ENCODE data around the gene RYR2.

- TF ChIP-seq EP300 (IDR thresholded peaks at IDR 0.05): no peak
- no peak for TF ChIP-seq CTCF (IDR thresholded peaks at IDR 0.05)
- TF ChIP-seq POLR2A (IDR thresholded peaks at IDR 0.05): no peak
- no peak for TF ChIP-seq POLR2AphosphoS5 (IDR thresholded peaks at IDR 0.05)
Observed at GRCh38 chr1:237279629-237280028, 237.6 kb downstream of the RYR2 start.
